Endothelial cell of umbilical vein (primary cell): ENCODE measurements around the gene ATP9B. TPM values are rescaled to one million over a fixed set of nuclear protein-coding genes. Genes with fewer than 3 reads are reported as not detected.

Source experiments
- BruUV-seq: library from RNA; stranded (reverse); fragments of 400-500 nt; replicated peaks from 2 replicates; lab custom pipeline; 2021; lab: Mats Ljungman, UMichigan
- CTCF ChIA-PET: fragments of 300-600, 350-600 bp; sonication (Branson Sonifier 250); formaldehyde crosslinking; loops from one replicate; lab custom pipeline; 2021; ENCODE audit warnings: antibody characterized with exemption, inconsistent platforms; lab: Charles Lee
- POLR2A ChIA-PET: fragments of 300-600, 350-600 bp; sonication (Branson Sonifier 250); formaldehyde crosslinking; loops from one replicate; lab custom pipeline; 2021; ENCODE audit warnings: antibody characterized with exemption, inconsistent platforms; lab: Charles Lee
- DNase-seq: peaks from one replicate; pipeline ENCODE4 v3.0.0-alpha.2; 2011; ENCODE audit warnings: low read depth, low spot score
- FAIRE-seq: peaks from 2 replicates; lab custom pipeline; 2011; peaks lifted over from hg19 to GRCh38; lab: Jason Lieb, UNC
- H2AFZ ChIP-seq: 2 replicates; pipeline ENCODE4 v1.6.0; 2012; ENCODE audit warnings: low read depth, low read length, control low read depth, inconsistent platforms
- H3K27ac ChIP-seq: 2 replicates; pipeline ENCODE4 v1.5.1; 2011; ENCODE audit warnings: low read depth, mild to moderate bottlenecking, control low read depth, low read length, moderate library complexity; ENCODE audit not compliant: insufficient read depth
- H3K27me3 ChIP-seq, 2 experiments: 2 replicates each; pipeline versions ENCODE4 v1.6.0 to v1.6.1; 2011; ENCODE audit warnings: low read length in 2 of 2, mixed read lengths in 1 of 2; ENCODE audit not compliant: control insufficient read depth in 2 of 2, insufficient read depth in 2 of 2
- H3K36me3 ChIP-seq, 2 experiments: 2 replicates in 1 of 2; 3 replicates in 1 of 2; pipeline ENCODE4 v1.5.1; 2011; ENCODE audit warnings: low read length in 2 of 2, mild to moderate bottlenecking in 1 of 2, moderate library complexity in 1 of 2; ENCODE audit not compliant: control insufficient read depth in 2 of 2, insufficient read depth in 2 of 2; ENCODE audit errors: extremely low read depth in 1 of 2
- H3K4me1 ChIP-seq: 3 replicates; pipeline ENCODE4 v1.5.1; 2011; ENCODE audit warnings: mild to moderate bottlenecking, low read length; ENCODE audit not compliant: control insufficient read depth, insufficient read depth; ENCODE audit errors: extremely low read depth
- H3K4me2 ChIP-seq: 2 replicates; pipeline ENCODE4 v1.6.1; 2011; ENCODE audit warnings: low read length, control low read depth, mixed read lengths; ENCODE audit not compliant: insufficient read depth
- H3K4me3 ChIP-seq, 3 experiments: fragments of 200-600 bp in 1 of 3; sonication (generic), shearing (Covaris generic) in 1 of 3; replicated peaks in 1 of 3; 2 replicates each; pipeline ENCODE4 v1.5.1; 2011 to 2016; ENCODE audit warnings: control low read depth in 3 of 3, low read length in 3 of 3, mild to moderate bottlenecking in 2 of 3, inconsistent platforms in 1 of 3, low read depth in 1 of 3, moderate library complexity in 1 of 3; ENCODE audit not compliant: insufficient read depth in 1 of 3
- H3K79me2 ChIP-seq: 2 replicates; pipeline ENCODE4 v1.6.0; 2012; ENCODE audit warnings: low read length, inconsistent platforms; ENCODE audit not compliant: control insufficient read depth, insufficient read depth
- H3K9ac ChIP-seq: replicated peaks from 2 replicates; pipeline ENCODE3; 2011; ENCODE audit warnings: low read length, control low read depth; ENCODE audit not compliant: insufficient read depth; ENCODE audit errors: extremely low read depth
- H3K9me1 ChIP-seq: replicated peaks from 3 replicates; pipeline ENCODE4 v1.6.0; 2011; ENCODE audit warnings: mild to moderate bottlenecking, low read length; ENCODE audit not compliant: control insufficient read depth, insufficient read depth; ENCODE audit errors: extremely low read depth
- H3K9me3 ChIP-seq: replicated peaks from 2 replicates; pipeline ENCODE4 v1.5.1; 2012; ENCODE audit warnings: low read length, inconsistent platforms; ENCODE audit not compliant: control insufficient read depth, insufficient read depth
- H4K20me1 ChIP-seq: replicated peaks from 2 replicates; pipeline ENCODE3; 2011; ENCODE audit warnings: mild to moderate bottlenecking, low read length; ENCODE audit not compliant: control insufficient read depth, insufficient read depth; ENCODE audit errors: extremely low read depth
- CTCF ChIP-seq, 2 donors: IDR thresholded peaks; 1 replicate in 1 of 2; 2 replicates in 1 of 2; pipeline ENCODE4 v1.5.1; 2011; ENCODE audit warnings: low read length in 2 of 2, mild to moderate bottlenecking in 2 of 2, moderate library complexity in 2 of 2, control low read depth in 1 of 2, inconsistent platforms in 1 of 2, low read depth in 1 of 2; ENCODE audit not compliant: insufficient read depth in 1 of 2; ENCODE audit errors: extremely low read depth in 1 of 2
- EZH2 ChIP-seq: IDR thresholded peaks from 2 replicates; pipeline ENCODE4 v1.6.1; 2012; ENCODE audit warnings: borderline replicate concordance, low read depth, mild to moderate bottlenecking, moderate library complexity, low read length, inconsistent platforms; ENCODE audit not compliant: severe bottlenecking
- FOS ChIP-seq: IDR thresholded peaks from 2 replicates; pipeline ENCODE4 v1.6.1; 2011; ENCODE audit warnings: mild to moderate bottlenecking, low read length, moderate library complexity, borderline replicate concordance; ENCODE audit not compliant: insufficient read depth
- GATA2 ChIP-seq: IDR thresholded peaks from 2 replicates; pipeline ENCODE4 v1.7.0; 2011; ENCODE audit warnings: low read depth, mild to moderate bottlenecking, moderate library complexity, mixed read lengths, low read length; ENCODE audit not compliant: insufficient read length, insufficient read depth
- JUN ChIP-seq: IDR thresholded peaks from 2 replicates; pipeline ENCODE4 v1.6.1; 2011; ENCODE audit warnings: borderline replicate concordance, low read depth; ENCODE audit not compliant: insufficient read length, insufficient read depth
- MAX ChIP-seq: IDR thresholded peaks from 2 replicates; pipeline ENCODE4 v1.6.1; 2011; ENCODE audit not compliant: insufficient read depth, insufficient read length
- MYC ChIP-seq: IDR thresholded peaks from one replicate; pipeline ENCODE4 v1.6.1; 2011; ENCODE audit warnings: mild to moderate bottlenecking, low read depth, low read length
- POLR2A ChIP-seq: IDR thresholded peaks from 2 replicates; pipeline ENCODE4 v1.6.1; 2012; ENCODE audit warnings: low read depth, mild to moderate bottlenecking, control low read depth, low read length
- POLR2AphosphoS5 ChIP-seq: IDR thresholded peaks from 2 replicates; pipeline ENCODE4 v1.6.1; 2012; ENCODE audit warnings: low read depth, mild to moderate bottlenecking, control low read depth, low read length, moderate library complexity; ENCODE audit not compliant: insufficient read depth
- dilution Hi-C: fragments of 300-500 bp; cut with MboI; formaldehyde crosslinking; loops from one replicate; pipeline ENCODE4 v1.15.0; 2019; ENCODE audit warnings: low sequenced_read_pairs; ENCODE audit not compliant: extremely low pct_ligation_motif_present
- intact Hi-C: fragments of 100-400 bp; cut with micrococcal nuclease; formaldehyde crosslinking; loops from one replicate; pipeline ENCODE4 v1.10.0; 2022
- polyA plus RNA-seq, 4 experiments: library from polyadenylated mRNA; depleted of rRNA in 3 of 4; stranded (reverse) in 3 of 4; unstranded in 1 of 4; fragments of >200 nt; gene quantifications; 2 replicates each; pipeline versions ENCODE4 v1.2.1 to v1.2.3, GENCODE V29; 2011 to 2012; ENCODE audit warnings: missing spikeins in 1 of 4
- total RNA-seq: library from RNA; stranded (reverse); gene quantifications from 2 replicates; pipeline ENCODE4 v1.2.3, GENCODE V29; 2021

ATP9B gene
- total and polyA plus RNA-seq, 2 donors (not counting 3 experiments of a cell fraction or from before 2014, with no cell fraction given) = 14.6 to 18.2 TPM

GRCh38 chr18:79030680-79031079 is 38.5 kb upstream of the ATP9B start:
- H3K27ac ChIP-seq = no peak overlapping the region
- no peak overlapping the region for H2AFZ ChIP-seq
- no peaks in the 10 kb centered on the region for H3K4me1 ChIP-seq
- no peaks in the 10 kb centered on the region for H4K20me1 ChIP-seq
- no peaks in the 10 kb centered on the region for H3K27me3 ChIP-seq
- H3K9me1 ChIP-seq = no peaks in the 10 kb centered on the region
- H3K4me3 ChIP-seq = no peak overlapping the region
- ChIA-PET CTCF (no interaction called here), POLR2A (no interaction called here)
- H3K79me2 ChIP-seq = no peaks in the 10 kb centered on the region
- intact Hi-C loops = no loop called here
- DNase-seq (no peak), FAIRE-seq (no peak)
- no peak for TF ChIP-seq EZH2
- no peak for TF ChIP-seq CTCF (IDR thresholded peaks at IDR 0.05; ENCODE audit: extremely low read depth in 1 of 2, insufficient read depth in 1 of 2, low read depth in 1 of 2, low read length in 2 of 2)
- TF ChIP-seq FOS = no peak
- H3K4me2 ChIP-seq = no peak overlapping the region
- H3K9me3 ChIP-seq = no peaks in the 10 kb centered on the region
- H3K36me3 ChIP-seq = no peaks in the 10 kb centered on the region
- H3K9ac ChIP-seq = no peak overlapping the region
- dilution Hi-C loops = no loop called here
- no TSS peak for BruUV-seq

GRCh38 chr18:79042276-79042675 is 26.9 kb upstream of the ATP9B start:
- Histone ChIP-seq H3K4me2 (no peak overlapping the region), H3K9ac (no peak overlapping the region), H3K9me1 (no peaks in the 10 kb centered on the region), H2AFZ (no peak overlapping the region), H3K4me1 (no peaks in the 10 kb centered on the region), H3K4me3 (no peak overlapping the region), H3K36me3 (no peaks in the 10 kb centered on the region), H4K20me1 (no peaks in the 10 kb centered on the region), H3K27ac (no peak overlapping the region), H3K27me3 (no peaks in the 10 kb centered on the region), H3K9me3 (no peaks in the 10 kb centered on the region), H3K79me2 (no peaks in the 10 kb centered on the region)
- BruUV-seq = no TSS peak
- FAIRE-seq (no peak), DNase-seq (no peak)
- TF ChIP-seq POLR2AphosphoS5 = no peak
- TF ChIP-seq FOS = no peak
- no peak for TF ChIP-seq GATA2
- no peak for TF ChIP-seq MYC
- no peak for TF ChIP-seq JUN
- TF ChIP-seq CTCF (IDR thresholded peaks at IDR 0.05; ENCODE audit: extremely low read depth in 1 of 2, insufficient read depth in 1 of 2, low read depth in 1 of 2, low read length in 2 of 2) = no peak
- no peak for TF ChIP-seq POLR2A
- TF ChIP-seq EZH2 = no peak
- no peak for TF ChIP-seq MAX
- ChIA-PET CTCF (no interaction called here), POLR2A (no interaction called here)
- intact Hi-C loops (no loop called here), dilution Hi-C loops (no loop called here)
